ENCODE measurements around the gene USP53.

DNA sequence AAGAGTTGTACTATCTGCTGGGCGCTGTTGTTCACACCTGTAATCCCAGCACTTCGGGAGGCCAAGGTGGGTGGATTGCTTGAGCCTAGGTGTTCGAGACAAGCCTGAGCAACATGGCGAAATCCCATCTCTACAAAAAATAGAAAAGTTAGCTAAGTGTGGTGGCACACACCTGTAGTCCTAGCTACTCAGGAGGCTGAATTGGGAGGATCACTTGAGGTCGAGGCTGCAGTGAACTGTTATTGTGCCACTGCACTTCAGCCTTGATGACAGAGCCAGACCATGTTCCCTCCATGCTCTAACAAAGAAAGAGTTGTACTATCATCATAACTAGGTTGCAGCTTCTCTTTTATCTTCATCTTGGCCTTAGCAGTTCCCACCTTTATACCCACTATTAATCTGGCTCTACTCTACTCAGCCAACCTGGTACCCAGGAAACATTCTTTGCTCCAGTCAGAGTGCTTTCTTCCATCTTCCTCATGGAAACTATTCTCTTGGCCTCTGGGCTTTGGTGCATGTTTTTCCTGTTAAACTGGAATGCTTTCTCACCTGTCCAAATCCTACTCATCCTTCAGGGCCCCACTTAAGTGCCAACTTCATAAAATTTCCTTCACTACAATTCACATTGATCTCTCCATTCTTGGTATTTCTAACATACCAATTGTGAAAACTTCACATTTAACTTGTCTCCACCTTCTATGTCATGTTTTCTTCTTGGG lies 91.2 kb downstream of the USP53 start:
- TF ChIP-seq POLR2A (IDR thresholded peaks at IDR 0.05): no peak
- TF ChIP-seq, protein P1, sequence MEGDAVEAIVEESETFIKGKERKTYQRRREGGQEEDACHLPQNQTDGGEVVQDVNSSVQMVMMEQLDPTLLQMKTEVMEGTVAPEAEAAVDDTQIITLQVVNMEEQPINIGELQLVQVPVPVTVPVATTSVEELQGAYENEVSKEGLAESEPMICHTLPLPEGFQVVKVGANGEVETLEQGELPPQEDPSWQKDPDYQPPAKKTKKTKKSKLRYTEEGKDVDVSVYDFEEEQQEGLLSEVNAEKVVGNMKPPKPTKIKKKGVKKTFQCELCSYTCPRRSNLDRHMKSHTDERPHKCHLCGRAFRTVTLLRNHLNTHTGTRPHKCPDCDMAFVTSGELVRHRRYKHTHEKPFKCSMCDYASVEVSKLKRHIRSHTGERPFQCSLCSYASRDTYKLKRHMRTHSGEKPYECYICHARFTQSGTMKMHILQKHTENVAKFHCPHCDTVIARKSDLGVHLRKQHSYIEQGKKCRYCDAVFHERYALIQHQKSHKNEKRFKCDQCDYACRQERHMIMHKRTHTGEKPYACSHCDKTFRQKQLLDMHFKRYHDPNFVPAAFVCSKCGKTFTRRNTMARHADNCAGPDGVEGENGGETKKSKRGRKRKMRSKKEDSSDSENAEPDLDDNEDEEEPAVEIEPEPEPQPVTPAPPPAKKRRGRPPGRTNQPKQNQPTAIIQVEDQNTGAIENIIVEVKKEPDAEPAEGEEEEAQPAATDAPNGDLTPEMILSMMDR (IDR thresholded peaks at IDR 0.05): no peak

All from testis (tissue), 2 donors.